HPDE6-E6E7 (cell line): ENCODE measurements around the gene MANF.
A peak's percentile ranks its signal among the peaks of the same experiment; 100 is the strongest.

Source experiments
- DNase-seq: peaks from one replicate; pipeline ENCODE4 v3.0.0; 2011; ENCODE audit warnings: missing footprints; ENCODE audit errors: extremely low spot score

Gene MANF

GRCh38 chr3:51434746-51435327, 49.7 kb downstream of the MANF start:
- peak; percentile 2 for DNase-seq

GRCh38 chr3:51436998-51437639, 52.0 kb downstream of the MANF start:
- no peak for DNase-seq
